Colonic mucosa (tissue), 4 donors: Measurements from ENCODE around the gene PPP2R3B. TPM values are rescaled to one million over a fixed set of nuclear protein-coding genes. Genes with fewer than 3 reads are reported as not detected.

Experiments
- DNase-seq: peaks from one replicate; pipeline ENCODE4 v3.0.0-alpha.2; 2020
- H3K27ac ChIP-seq: fragments of 200-600 bp; one replicate; pipeline ENCODE4 v1.8.0; 2021
- H3K27me3 ChIP-seq: fragments of 200-600 bp; one replicate; pipeline ENCODE4 v1.8.0; 2021
- H3K36me3 ChIP-seq: fragments of 200-600 bp; one replicate; pipeline ENCODE4 v1.8.0; 2021
- H3K4me1 ChIP-seq: fragments of 200-600 bp; one replicate; pipeline ENCODE4 v1.8.0; 2021; ENCODE audit warnings: mild to moderate bottlenecking
- H3K4me3 ChIP-seq: fragments of 200-600 bp; one replicate; pipeline ENCODE4 v1.8.0; 2021
- H3K9ac ChIP-seq, 2 donors: one replicate each; pipeline ENCODE4 v1.7.0; 2013; ENCODE audit warnings: control low read depth in 2 of 2, low read depth in 2 of 2, low read length in 2 of 2
- H3K9me3 ChIP-seq: fragments of 200-600 bp; one replicate; pipeline ENCODE4 v1.8.0; 2021
- intact Hi-C: fragments of 100-400 bp; cut with DNase I; formaldehyde crosslinking; loops from one replicate; pipeline ENCODE4 v1.14.1; 2022
- total RNA-seq, 2 donors: library from RNA; stranded (reverse); fragmentation: NEBNext Ultra II Directional in 1 of 2; extraction: Animal tissue kit (Norgen Biotek cat#: 25700) in 1 of 2; gene quantifications; one replicate each; pipeline ENCODE4 v1.2.1, GENCODE V29; 2021
- TF ChIP-seq, protein P1 (sequence below): fragments of 200-600 bp; IDR thresholded peaks from one replicate; pipeline ENCODE4 v1.8.0; 2022; ENCODE audit warnings: antibody characterized with exemption, mild to moderate bottlenecking
- donor health status: healthy.
- donor health status: DM: no; HTN: no; CAD: no.
- donor health status: DM: no; HTN: no; CAD: no.

PPP2R3B gene
- total RNA-seq, 2 donors from 2014 or later: 8.7 to 22.9 TPM

DNA sequence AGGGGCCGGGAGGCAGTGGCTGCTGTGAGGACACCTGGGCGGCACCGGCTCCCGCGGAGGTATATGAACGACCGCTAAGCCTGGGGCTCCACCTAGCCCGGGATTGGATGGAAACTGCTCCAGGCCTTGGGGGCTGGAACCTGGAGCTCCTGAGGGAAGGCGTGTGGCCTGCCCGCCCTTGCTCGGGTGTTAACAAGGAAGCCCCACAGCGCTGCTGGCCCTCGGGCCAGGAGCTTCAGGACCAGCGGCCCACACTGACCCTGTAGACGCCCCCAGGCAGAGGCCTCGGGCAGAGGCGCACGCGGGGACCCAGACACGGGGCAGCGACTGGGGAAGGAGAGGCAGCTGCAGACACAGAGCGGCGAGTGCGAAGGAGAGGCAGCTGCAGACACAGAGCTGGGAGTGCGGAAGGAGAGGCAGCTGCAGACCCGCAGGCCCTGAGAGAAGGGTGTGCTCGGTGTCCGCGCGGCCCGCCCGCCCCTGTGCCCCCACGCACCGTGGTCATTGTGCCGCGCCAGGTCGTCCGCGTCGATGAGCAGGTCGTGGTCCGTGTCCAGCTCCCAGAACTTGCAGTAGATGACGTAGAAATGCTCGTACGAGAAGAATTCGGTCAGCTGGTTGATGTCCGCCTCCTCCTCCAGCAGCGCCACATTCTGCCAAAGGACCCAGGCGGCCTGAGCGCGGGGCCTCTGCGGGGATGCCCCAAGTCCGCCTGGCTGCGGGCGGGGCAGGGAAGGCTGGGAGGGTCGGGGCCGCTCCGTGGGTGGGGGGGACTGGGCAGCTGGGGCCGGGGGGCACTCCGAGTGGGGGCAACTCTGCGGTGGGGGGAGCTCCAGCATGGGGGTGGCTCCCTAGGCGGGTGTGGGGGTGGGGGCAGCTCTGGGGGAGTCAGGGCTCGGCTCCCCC lies 41.4 kb downstream of the PPP2R3B start:
- Histone ChIP-seq H3K27me3 (no peaks in the 10 kb centered on the region), H3K36me3 (no peaks in the 10 kb centered on the region), H3K4me3 (no peak overlapping the region), H3K4me1 (no peaks in the 10 kb centered on the region), H3K9ac (no peak overlapping the region), H3K9me3 (no peaks in the 10 kb centered on the region), H3K27ac (no peak overlapping the region)
- no peak for DNase-seq
- intact Hi-C loops: no loop called here
- TF ChIP-seq, protein P1, sequence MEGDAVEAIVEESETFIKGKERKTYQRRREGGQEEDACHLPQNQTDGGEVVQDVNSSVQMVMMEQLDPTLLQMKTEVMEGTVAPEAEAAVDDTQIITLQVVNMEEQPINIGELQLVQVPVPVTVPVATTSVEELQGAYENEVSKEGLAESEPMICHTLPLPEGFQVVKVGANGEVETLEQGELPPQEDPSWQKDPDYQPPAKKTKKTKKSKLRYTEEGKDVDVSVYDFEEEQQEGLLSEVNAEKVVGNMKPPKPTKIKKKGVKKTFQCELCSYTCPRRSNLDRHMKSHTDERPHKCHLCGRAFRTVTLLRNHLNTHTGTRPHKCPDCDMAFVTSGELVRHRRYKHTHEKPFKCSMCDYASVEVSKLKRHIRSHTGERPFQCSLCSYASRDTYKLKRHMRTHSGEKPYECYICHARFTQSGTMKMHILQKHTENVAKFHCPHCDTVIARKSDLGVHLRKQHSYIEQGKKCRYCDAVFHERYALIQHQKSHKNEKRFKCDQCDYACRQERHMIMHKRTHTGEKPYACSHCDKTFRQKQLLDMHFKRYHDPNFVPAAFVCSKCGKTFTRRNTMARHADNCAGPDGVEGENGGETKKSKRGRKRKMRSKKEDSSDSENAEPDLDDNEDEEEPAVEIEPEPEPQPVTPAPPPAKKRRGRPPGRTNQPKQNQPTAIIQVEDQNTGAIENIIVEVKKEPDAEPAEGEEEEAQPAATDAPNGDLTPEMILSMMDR: no peak

GRCh38 chrX:344371-344901 lies 42.3 kb downstream of the PPP2R3B start:
- intact Hi-C loops: no loop called here

DNA sequence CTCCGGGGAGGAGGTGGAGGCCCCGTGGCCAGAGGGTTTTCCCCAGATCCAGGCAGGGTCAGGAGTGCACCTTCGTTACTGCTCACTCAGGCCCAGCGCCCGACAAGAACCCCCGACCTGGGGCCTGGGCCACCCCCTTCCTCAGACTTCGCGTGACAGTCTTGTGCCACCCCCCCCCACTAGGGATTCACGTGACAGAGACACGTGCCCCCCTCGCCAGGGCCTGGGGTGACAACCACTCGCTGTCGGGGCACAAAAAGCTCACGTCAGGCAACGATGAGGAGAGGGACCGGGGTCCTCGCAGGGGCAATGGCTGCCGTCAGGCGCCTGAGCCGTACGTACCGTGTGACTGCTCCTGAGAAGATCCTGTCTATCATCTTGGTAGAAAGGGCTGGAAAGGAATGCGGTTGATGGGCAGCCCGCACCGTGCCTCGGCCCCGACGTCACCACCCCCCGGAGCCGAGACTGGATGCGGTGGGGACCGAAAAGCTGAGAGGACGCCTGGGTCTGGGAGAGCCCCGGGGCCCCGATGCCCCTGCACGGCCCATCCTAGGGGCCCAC lies 45.1 kb downstream of the PPP2R3B start:
- H3K36me3 ChIP-seq: no peaks in the 10 kb centered on the region
- H3K9me3 ChIP-seq: no peaks in the 10 kb centered on the region
- H3K9ac ChIP-seq: no peak overlapping the region
- H3K4me3 ChIP-seq: no peak overlapping the region
- intact Hi-C loops: no loop called here
- H3K27ac ChIP-seq: no peak overlapping the region
- no peak for DNase-seq
- no peaks in the 10 kb centered on the region for H3K4me1 ChIP-seq
- TF ChIP-seq, protein P1: no peak
- H3K27me3 ChIP-seq: no peaks in the 10 kb centered on the region

More at GRCh38 chrX:344371-344901, 42.3 kb downstream of the PPP2R3B start:
- no peak overlapping the region for H3K27ac ChIP-seq
- H3K36me3 ChIP-seq: no peaks in the 10 kb centered on the region
- DNase-seq: no peak
- no peak overlapping the region for H3K9ac ChIP-seq
- no peaks in the 10 kb centered on the region for H3K4me1 ChIP-seq
- TF ChIP-seq, protein P1: no peak
- no peaks in the 10 kb centered on the region for H3K9me3 ChIP-seq
- no peaks in the 10 kb centered on the region for H3K27me3 ChIP-seq
- no peak overlapping the region for H3K4me3 ChIP-seq

DNA sequence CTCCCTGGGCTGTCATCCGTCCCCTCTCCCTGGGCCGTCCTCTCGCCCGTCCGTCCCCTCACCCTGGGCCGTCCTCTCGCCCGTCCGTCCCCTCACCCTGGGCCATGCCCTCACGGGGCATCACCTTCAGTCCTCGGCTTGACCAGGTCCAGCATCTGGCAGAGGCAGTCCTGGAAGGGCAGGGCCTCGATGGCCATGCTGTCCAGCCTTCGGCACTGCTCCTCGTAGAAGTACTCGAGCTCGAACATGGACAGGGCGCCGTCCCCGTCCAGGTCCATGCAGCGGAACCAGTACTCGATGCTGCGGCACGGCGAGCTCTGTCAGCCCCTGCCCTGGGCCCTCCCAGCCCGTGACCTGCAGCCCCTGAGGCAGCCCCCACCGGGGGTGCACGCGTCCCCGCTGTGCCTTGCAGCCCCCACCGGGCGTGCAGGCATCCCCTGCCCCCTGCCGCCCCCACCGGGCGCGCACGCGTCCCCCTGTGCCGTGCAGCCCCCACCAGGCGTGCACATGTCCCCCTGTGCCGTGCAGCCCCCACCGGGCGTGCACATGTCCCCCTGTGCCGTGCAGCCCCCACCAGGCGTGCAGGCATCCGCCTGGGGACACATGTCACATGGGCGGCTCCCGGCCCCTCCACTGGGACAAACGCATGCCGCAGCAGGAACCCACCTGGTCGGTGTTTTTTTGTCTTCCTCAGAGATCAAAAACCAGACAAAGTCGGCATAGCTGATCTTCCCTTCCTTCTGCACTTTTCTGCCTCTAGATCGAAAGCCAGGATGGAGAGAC lies 45.9 kb downstream of the PPP2R3B start:
- DNase-seq: no peak
- Histone ChIP-seq H3K4me3 (no peak overlapping the region), H3K9ac (no peak overlapping the region), H3K27ac (no peak overlapping the region), H3K4me1 (no peaks in the 10 kb centered on the region), H3K27me3 (no peaks in the 10 kb centered on the region), H3K9me3 (no peaks in the 10 kb centered on the region), H3K36me3 (no peaks in the 10 kb centered on the region)
- intact Hi-C loops: no loop called here
- TF ChIP-seq, protein P1: no peak

DNA sequence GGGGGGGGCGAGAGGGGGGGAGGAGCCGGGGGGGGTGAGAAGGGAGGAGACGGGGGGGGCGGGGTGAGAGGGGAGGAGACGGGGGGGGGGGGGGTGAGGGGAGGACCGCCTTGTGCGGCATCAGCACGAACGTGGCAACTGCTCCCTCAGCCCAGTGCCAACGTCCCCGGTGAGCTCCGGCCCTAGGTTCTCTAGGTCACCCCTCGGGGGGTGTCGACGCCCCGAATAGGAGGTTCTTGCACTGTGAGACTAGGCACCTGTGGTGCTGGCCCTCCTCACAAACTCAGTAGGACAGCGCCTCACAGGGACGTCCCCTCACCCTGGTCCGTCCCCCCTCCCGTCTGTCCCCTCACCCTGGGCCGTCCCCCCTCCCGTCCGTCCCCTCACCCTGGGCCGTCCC lies 46.6 kb downstream of the PPP2R3B start:
- Histone ChIP-seq H3K4me1 (no peaks in the 10 kb centered on the region), H3K36me3 (no peaks in the 10 kb centered on the region), H3K9me3 (no peaks in the 10 kb centered on the region), H3K4me3 (no peak overlapping the region), H3K27me3 (no peaks in the 10 kb centered on the region), H3K27ac (no peak overlapping the region), H3K9ac (no peak overlapping the region)
- no peak for DNase-seq
- TF ChIP-seq, protein P1: no peak
- intact Hi-C loops: no loop called here
